WERI-Rb-1 (cell line): ENCODE measurements around the gene SMARCD1.

ENCODE experiments used
- DNase-seq: peaks from one replicate; pipeline ENCODE4 v3.0.0-alpha.2; 2020
- H3K27ac ChIP-seq: fragments of 250-450 bp; sonication (Bioruptor Pico); 2 replicates; pipeline ENCODE4 v1.5.1; 2020; ENCODE audit warnings: mild to moderate bottlenecking, moderate library complexity
- H3K27me3 ChIP-seq: fragments of 250-450 bp; sonication (Bioruptor Pico); 2 replicates; pipeline ENCODE4 v1.5.1; 2021; ENCODE audit warnings: mild to moderate bottlenecking, low read depth, moderate library complexity; ENCODE audit not compliant: insufficient read depth, severe bottlenecking
- H3K36me3 ChIP-seq: fragments of 250-450 bp; sonication (Bioruptor Pico); 2 replicates; pipeline ENCODE4 v1.5.1; 2020; ENCODE audit warnings: mild to moderate bottlenecking, moderate library complexity
- H3K4me3 ChIP-seq: 2 replicates; pipeline ENCODE4 v1.5.1; 2011; ENCODE audit warnings: low read depth, mild to moderate bottlenecking, control low read depth, low read length
- H3K9me3 ChIP-seq: fragments of 250-450 bp; sonication (Bioruptor Pico); 2 replicates; pipeline ENCODE4 v1.5.1; 2021; ENCODE audit warnings: mild to moderate bottlenecking, moderate library complexity; ENCODE audit not compliant: severe bottlenecking
- CTCF ChIP-seq: IDR thresholded peaks from 2 replicates; pipeline ENCODE4 v1.5.1; 2011; ENCODE audit warnings: low read depth, mild to moderate bottlenecking, control low read depth, inconsistent platforms, low read length

SMARCD1 gene

GRCh38 chr12:50119387-50119786 lies 34.2 kb downstream of the SMARCD1 start:
- H3K36me3 ChIP-seq = peaks cover 15% of the 10 kb centered on the region
- no peak overlapping the region; the same call in 1 of the 2 replicates for H3K27ac ChIP-seq
- H3K27me3 ChIP-seq = no peaks in the 10 kb centered on the region
- H3K4me3 ChIP-seq = no peak overlapping the region
- TF ChIP-seq CTCF = no peak
- no peak for DNase-seq
- no peaks in the 10 kb centered on the region for H3K9me3 ChIP-seq

- H3K27ac ChIP-seq = peak overlapping the region; percentile 41
- H3K9me3 ChIP-seq = no peaks in the 10 kb centered on the region
- peak; percentile 88 for DNase-seq
- TF ChIP-seq CTCF = no peak
- no peaks in the 10 kb centered on the region for H3K27me3 ChIP-seq
- H3K36me3 ChIP-seq = peaks cover 16% of the 10 kb centered on the region
- H3K4me3 ChIP-seq = no peak overlapping the region
These were observed 35.4 kb downstream of the SMARCD1 start for GRCh38 chr12:50120521-50120920.

DNA sequence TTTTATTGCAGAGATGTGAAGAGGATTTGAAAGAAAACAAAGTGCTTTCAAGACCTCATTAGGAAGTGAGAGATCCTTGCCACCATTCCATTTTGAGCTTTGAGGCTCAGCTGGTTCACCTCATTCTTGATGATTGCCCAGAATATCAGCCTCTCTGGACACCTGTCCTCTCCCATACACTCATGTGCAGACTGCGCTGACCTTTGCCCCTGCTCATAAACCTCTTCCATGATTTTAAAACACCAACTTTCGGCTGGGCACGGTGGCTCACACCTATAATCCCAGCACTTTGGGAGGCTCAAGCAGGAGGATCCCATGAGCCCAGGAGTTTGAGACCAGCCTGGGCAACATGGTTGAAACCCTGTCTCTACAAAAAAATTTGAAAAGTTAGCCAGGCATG lies 35.8 kb downstream of the SMARCD1 start:
- H3K9me3 ChIP-seq = no peaks in the 10 kb centered on the region
- peaks cover 18% of the 10 kb centered on the region for H3K36me3 ChIP-seq
- H3K4me3 ChIP-seq = no peak overlapping the region
- peak overlapping the region; percentile 2 for H3K27ac ChIP-seq
- DNase-seq = peak; percentile 12
- TF ChIP-seq CTCF = no peak
- no peaks in the 10 kb centered on the region for H3K27me3 ChIP-seq

DNA sequence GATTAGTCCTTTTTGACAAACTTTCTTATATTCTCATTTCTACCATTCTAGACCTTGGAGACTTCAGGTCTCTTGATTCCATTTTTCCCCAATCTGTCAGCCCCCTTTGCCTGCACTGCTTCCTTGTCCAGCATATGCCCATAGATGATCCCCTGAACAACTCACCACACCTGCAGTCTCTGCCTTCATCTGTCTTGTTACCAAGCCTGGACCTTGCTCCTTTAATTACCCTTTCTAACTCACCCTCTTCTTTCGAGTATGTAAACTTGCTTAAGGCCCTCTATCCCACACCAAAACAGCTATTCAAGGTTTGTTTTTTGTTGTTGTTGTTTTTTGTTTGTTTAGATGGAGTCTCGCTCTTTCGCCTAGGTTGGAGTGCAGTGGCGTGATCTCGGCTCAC lies 36.5 kb downstream of the SMARCD1 start:
- H3K9me3 ChIP-seq = no peaks in the 10 kb centered on the region
- no peak for TF ChIP-seq CTCF
- H3K4me3 ChIP-seq = no peak overlapping the region
- H3K27me3 ChIP-seq = no peaks in the 10 kb centered on the region
- no peak overlapping the region; the same call in 1 of the 2 replicates for H3K27ac ChIP-seq
- peaks cover 21% of the 10 kb centered on the region for H3K36me3 ChIP-seq
- no peak for DNase-seq

DNA sequence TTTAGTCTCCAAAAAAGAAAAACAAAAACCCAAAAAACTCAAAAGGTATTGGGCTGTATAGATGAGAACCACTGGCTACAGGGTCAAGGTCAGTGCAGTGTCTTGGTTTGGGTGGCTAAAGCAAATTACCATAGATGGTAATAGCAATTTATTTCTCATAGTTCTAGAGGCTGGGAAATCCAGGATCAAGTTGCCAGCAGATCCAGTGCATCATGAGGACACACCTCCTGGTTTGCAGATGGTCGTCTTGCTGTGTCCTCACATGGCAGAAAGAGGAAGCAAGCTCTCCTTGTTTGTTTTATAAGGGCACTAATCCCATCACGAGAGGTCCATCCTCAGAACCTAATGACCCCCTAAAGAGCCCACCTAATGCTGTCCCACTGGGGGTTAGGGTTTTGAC lies 38.1 kb downstream of the SMARCD1 start:
- no peak overlapping the region; the same call in 1 of the 2 replicates for H3K27ac ChIP-seq
- DNase-seq = peak; percentile 72
- no peak for TF ChIP-seq CTCF
- peaks cover 33% of the 10 kb centered on the region for H3K36me3 ChIP-seq
- no peak overlapping the region for H3K4me3 ChIP-seq
- H3K27me3 ChIP-seq = no peaks in the 10 kb centered on the region
- no peaks in the 10 kb centered on the region for H3K9me3 ChIP-seq

GRCh38 chr12:50127546-50127945 lies 42.4 kb downstream of the SMARCD1 start:
- H3K27ac ChIP-seq = no peak overlapping the region
- no peaks in the 10 kb centered on the region for H3K27me3 ChIP-seq
- DNase-seq = peak; percentile 14
- H3K4me3 ChIP-seq = no peak overlapping the region
- H3K36me3 ChIP-seq = peaks cover 58% of the 10 kb centered on the region
- TF ChIP-seq CTCF = no peak
- no peaks in the 10 kb centered on the region for H3K9me3 ChIP-seq
